Hepatocyte (in vitro differentiated cells): Measurements from ENCODE around the gene CCDC187. TPM values are rescaled to one million over a fixed set of nuclear protein-coding genes. Genes with fewer than 3 reads are reported as not detected.

Source experiments
- DNase-seq: peaks from one replicate; pipeline ENCODE4 v3.0.0-alpha.2; 2016; ENCODE audit warnings: low spot score
- H2AFZ ChIP-seq: fragments of 200-600 bp; sonication (generic); 2 replicates; pipeline ENCODE4 v1.6.0; 2016; ENCODE audit warnings: antibody characterized with exemption, mild to moderate bottlenecking
- H3K27ac ChIP-seq: fragments of 200-600 bp; sonication (generic); 2 replicates; pipeline ENCODE4 v1.5.1; 2016; ENCODE audit warnings: mild to moderate bottlenecking
- H3K27me3 ChIP-seq: fragments of 200-600 bp; sonication (generic); 2 replicates; pipeline ENCODE4 v1.6.1; 2016
- H3K36me3 ChIP-seq: fragments of 200-600 bp; sonication (generic); replicated peaks from 2 replicates; pipeline ENCODE4 v1.5.1; 2016; ENCODE audit warnings: low read depth; ENCODE audit not compliant: insufficient read depth
- H3K4me1 ChIP-seq: fragments of 200-600 bp; sonication (generic); 2 replicates; pipeline ENCODE4 v1.5.1; 2016; ENCODE audit warnings: mild to moderate bottlenecking, moderate library complexity; ENCODE audit not compliant: insufficient read depth
- H3K4me2 ChIP-seq: fragments of 200-600 bp; sonication (generic); 2 replicates; pipeline ENCODE4 v1.6.0; 2016
- H3K4me3 ChIP-seq: fragments of 200-600 bp; sonication (generic); 2 replicates; pipeline ENCODE4 v1.5.1; 2016; ENCODE audit warnings: mild to moderate bottlenecking
- H3K79me2 ChIP-seq: fragments of 200-600 bp; sonication (generic); 2 replicates; pipeline ENCODE4 v1.6.0; 2017; ENCODE audit warnings: mild to moderate bottlenecking
- H3K9me2 ChIP-seq: fragments of 200-600 bp; sonication (generic); replicated peaks from 2 replicates; pipeline ENCODE4 v1.6.0; 2017; ENCODE audit warnings: mild to moderate bottlenecking; ENCODE audit not compliant: insufficient read depth
- H3K9me3 ChIP-seq: fragments of 200-600 bp; sonication (generic); 2 replicates; pipeline ENCODE4 v1.5.1; 2016; ENCODE audit warnings: low read depth, mild to moderate bottlenecking
- H4K20me1 ChIP-seq: fragments of 200-600 bp; sonication (generic); 2 replicates; pipeline ENCODE4 v1.6.0; 2016; ENCODE audit warnings: mild to moderate bottlenecking; ENCODE audit not compliant: insufficient read depth, poor library complexity, severe bottlenecking
- EZH2 ChIP-seq: fragments of 200-600 bp; sonication (generic); IDR thresholded peaks from 2 replicates; pipeline ENCODE4 v1.6.1; 2016; ENCODE audit warnings: antibody characterized with exemption, mild to moderate bottlenecking, borderline replicate concordance
- EZH2phosphoT487 ChIP-seq: fragments of 200-600 bp; sonication (generic); IDR thresholded peaks from one replicate; pipeline ENCODE4 v1.6.1; 2018; ENCODE audit warnings: antibody characterized with exemption, mild to moderate bottlenecking, low read depth, moderate library complexity; ENCODE audit not compliant: unreplicated experiment, severe bottlenecking
- WGBS: methylation state at CpG from one replicate; pipeline ENCODE4 v1.1.6; 2016; ENCODE audit warnings: low lambda C conversion rate; ENCODE audit errors: missing lambda C conversion rate; 5-methylcytosine and 5-hydroxymethylcytosine counted together
- polyA plus RNA-seq: library from polyadenylated mRNA; unstranded; fragments of >200 nt; fragmentation: Nextera tagmentation; extraction: Ambion mirVana; gene quantifications from 2 replicates; pipeline ENCODE4 v1.2.1, GENCODE V29; 2016
- total RNA-seq: library from RNA; depleted of rRNA; stranded (reverse); fragments of >200 nt; gene quantifications from 2 replicates; pipeline ENCODE4 v1.2.3, GENCODE V29; 2014
- TF ChIP-seq, protein P1 (sequence below): fragments of 200-600 bp; sonication (generic); IDR thresholded peaks from 2 replicates; pipeline ENCODE4 v1.5.1; 2016; ENCODE audit warnings: antibody characterized with exemption, mild to moderate bottlenecking; ENCODE audit not compliant: poor library complexity

Gene CCDC187
- total and polyA plus RNA-seq, 2 experiments from 2014 or later = 0.60 to 0.75 TPM

- Histone ChIP-seq H3K36me3 (no peaks in the 10 kb centered on the region), H3K4me1 (no peaks in the 10 kb centered on the region)
- 85% methylated on average over 21 of the region's 22 CpGs for WGBS
Measured at GRCh38 chr9:136291306-136292025, 12.4 kb downstream of the CCDC187 start.

DNA sequence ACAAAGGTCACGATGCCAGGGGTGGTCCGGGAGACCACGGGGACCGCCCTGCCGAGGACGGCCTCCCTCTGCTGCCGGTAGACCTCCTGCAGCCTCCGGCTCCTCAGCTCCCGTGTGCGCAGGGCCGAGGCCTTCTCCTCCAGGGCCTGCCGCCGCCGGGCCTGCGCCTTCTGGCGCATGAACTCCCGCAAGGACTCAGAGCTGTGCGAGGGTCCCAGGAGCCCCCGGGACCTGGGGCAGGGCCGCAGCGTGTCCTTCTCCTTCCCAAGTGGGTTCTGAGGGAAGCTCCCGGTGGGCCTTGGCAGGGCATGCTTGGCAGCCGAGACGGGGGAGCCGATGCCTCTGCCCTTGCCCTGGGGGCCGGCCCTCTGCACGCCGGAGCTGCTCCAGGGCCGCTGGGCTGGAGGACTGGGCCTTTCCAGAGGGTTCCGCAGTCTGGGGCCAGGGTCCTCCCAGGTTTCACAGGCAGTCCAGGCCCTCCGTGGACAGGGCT lies 13.3 kb downstream of the CCDC187 start:
- H2AFZ ChIP-seq = no peak overlapping the region
- TF ChIP-seq, protein P1, sequence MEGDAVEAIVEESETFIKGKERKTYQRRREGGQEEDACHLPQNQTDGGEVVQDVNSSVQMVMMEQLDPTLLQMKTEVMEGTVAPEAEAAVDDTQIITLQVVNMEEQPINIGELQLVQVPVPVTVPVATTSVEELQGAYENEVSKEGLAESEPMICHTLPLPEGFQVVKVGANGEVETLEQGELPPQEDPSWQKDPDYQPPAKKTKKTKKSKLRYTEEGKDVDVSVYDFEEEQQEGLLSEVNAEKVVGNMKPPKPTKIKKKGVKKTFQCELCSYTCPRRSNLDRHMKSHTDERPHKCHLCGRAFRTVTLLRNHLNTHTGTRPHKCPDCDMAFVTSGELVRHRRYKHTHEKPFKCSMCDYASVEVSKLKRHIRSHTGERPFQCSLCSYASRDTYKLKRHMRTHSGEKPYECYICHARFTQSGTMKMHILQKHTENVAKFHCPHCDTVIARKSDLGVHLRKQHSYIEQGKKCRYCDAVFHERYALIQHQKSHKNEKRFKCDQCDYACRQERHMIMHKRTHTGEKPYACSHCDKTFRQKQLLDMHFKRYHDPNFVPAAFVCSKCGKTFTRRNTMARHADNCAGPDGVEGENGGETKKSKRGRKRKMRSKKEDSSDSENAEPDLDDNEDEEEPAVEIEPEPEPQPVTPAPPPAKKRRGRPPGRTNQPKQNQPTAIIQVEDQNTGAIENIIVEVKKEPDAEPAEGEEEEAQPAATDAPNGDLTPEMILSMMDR = no peak
- TF ChIP-seq EZH2phosphoT487 = no peak
- no peak for TF ChIP-seq EZH2
- no peaks in the 10 kb centered on the region for H3K9me3 ChIP-seq
- no peaks in the 10 kb centered on the region for H3K9me2 ChIP-seq
- no peak for DNase-seq
- H3K36me3 ChIP-seq = no peaks in the 10 kb centered on the region
- no peak overlapping the region for H3K27ac ChIP-seq
- H3K4me2 ChIP-seq = no peak overlapping the region
- WGBS = 94% methylated on average over 31 of the region's 31 CpGs
- no peaks in the 10 kb centered on the region for H3K4me1 ChIP-seq
- H3K4me3 ChIP-seq = no peak overlapping the region
- H4K20me1 ChIP-seq = no peaks in the 10 kb centered on the region
- no peaks in the 10 kb centered on the region for H3K27me3 ChIP-seq
- no peaks in the 10 kb centered on the region for H3K79me2 ChIP-seq

More at GRCh38 chr9:136291306-136292025, 12.4 kb downstream of the CCDC187 start:
- Histone ChIP-seq H3K4me3 (no peak overlapping the region), H3K9me3 (no peaks in the 10 kb centered on the region), H4K20me1 (no peaks in the 10 kb centered on the region), H3K27ac (no peak overlapping the region), H3K27me3 (no peaks in the 10 kb centered on the region), H3K9me2 (no peaks in the 10 kb centered on the region), H3K79me2 (no peaks in the 10 kb centered on the region), H3K4me2 (no peak overlapping the region), H2AFZ (no peak overlapping the region)
- TF ChIP-seq EZH2phosphoT487 (no peak), EZH2 (no peak)
- TF ChIP-seq, protein P1 = no peak
- DNase-seq = no peak

DNA sequence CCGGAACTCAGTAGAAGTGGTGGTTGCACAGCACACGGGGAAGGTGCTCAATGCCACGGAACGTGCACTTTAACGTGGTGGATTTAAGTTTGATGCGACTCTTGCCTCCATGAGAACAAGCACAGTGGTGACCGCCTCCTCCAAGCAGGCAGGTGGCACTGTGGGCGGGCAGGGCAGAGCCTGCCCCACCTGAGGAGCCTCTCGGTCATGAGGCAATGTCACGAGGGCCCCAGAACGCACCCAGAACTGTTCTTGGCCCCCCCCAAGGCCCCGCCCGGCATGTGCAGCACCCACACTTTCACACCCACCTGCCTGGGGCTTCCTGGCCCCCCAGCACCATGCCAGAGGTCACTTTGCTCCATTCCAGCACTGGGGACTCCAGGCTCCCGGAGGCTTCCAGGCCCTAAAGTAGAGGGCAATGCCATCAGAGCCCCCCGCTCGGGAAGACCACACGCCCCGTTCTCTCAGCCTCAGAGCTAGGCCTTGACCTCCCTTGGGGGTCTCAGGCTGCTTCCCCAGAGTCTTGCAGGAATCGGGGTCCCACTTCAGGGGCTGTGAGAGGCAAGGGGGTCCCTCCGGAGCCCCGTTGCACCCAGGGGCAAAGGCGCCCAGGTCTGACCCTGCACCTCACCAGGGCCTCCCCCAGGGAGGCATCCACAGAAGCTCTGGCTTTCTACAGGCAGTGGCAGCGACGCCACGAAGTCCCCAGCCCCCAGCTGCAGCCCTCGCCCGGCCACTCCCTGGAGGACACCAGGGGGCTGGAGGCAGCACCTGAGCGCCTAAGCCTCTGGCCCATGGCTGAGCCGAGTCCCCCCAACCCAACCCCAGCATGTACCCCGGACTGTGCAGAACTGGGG lies 14.0 kb downstream of the CCDC187 start:
- no peak overlapping the region for H3K4me2 ChIP-seq
- TF ChIP-seq EZH2phosphoT487 = no peak
- TF ChIP-seq EZH2 = no peak
- TF ChIP-seq, protein P1 = no peak
- no peak for DNase-seq

More for the DNA sequence above, 14.0 kb downstream of the CCDC187 start:
- no peak overlapping the region for H2AFZ ChIP-seq
- H3K9me3 ChIP-seq = no peaks in the 10 kb centered on the region
- H3K27me3 ChIP-seq = no peaks in the 10 kb centered on the region
- 91% methylated on average over 23 of the region's 30 CpGs for WGBS
- H4K20me1 ChIP-seq = no peaks in the 10 kb centered on the region
- no peak overlapping the region for H3K27ac ChIP-seq
- no peaks in the 10 kb centered on the region for H3K9me2 ChIP-seq
- no peaks in the 10 kb centered on the region for H3K36me3 ChIP-seq
- no peaks in the 10 kb centered on the region for H3K79me2 ChIP-seq
- no peaks in the 10 kb centered on the region for H3K4me1 ChIP-seq
- H3K4me3 ChIP-seq = no peak overlapping the region
